ENCODE data around the gene EFNA4.

EFNA4 gene

GRCh38 chr1:155022927-155023236 lies 40.7 kb upstream of the EFNA4 start:
- Histone ChIP-seq H3K14ac (ENCODE audit: low read length) (no peak overlapping the region), H3K27ac (replicated peaks; ENCODE audit: low read length) (no peak overlapping the region), H3K23ac (ENCODE audit: low read depth, low read length, poor library complexity) (no peak overlapping the region), H3K36me3 (replicated peaks in 1 of 2; ENCODE audit: control insufficient read depth in 2 of 2, insufficient read depth in 2 of 2, low read length in 2 of 2) (no peaks in the 10 kb centered on the region), H3K27me3 (ENCODE audit: control insufficient read depth in 3 of 3, insufficient read depth in 3 of 3, low read depth in 1 of 3, low read length in 3 of 3) (no peaks in the 10 kb centered on the region), H3K79me1 (ENCODE audit: low read depth, low read length) (no peaks in the 10 kb centered on the region), H3K18ac (ENCODE audit: low read length) (no peak overlapping the region), H2BK15ac (ENCODE audit: low read length) (no peak overlapping the region), H3K4me3 (ENCODE audit: low read length in 2 of 2) (no peak overlapping the region), H2BK12ac (ENCODE audit: low read length) (no peak overlapping the region), H2AK5ac (ENCODE audit: low read depth, low read length) (peak overlapping the region; percentile 54), H3K4me2 (ENCODE audit: insufficient read depth, low read length, poor library complexity, severe bottlenecking) (no peak overlapping the region), H2AFZ (ENCODE audit: low read length) (no peak overlapping the region), H3K9me3 (replicated peaks in 1 of 2; ENCODE audit: control insufficient read depth in 2 of 2, insufficient read depth in 1 of 2, low read depth in 1 of 2, low read length in 2 of 2) (no peaks in the 10 kb centered on the region), H3K9ac (ENCODE audit: low read depth, low read length, poor library complexity) (no peak overlapping the region), H4K91ac (ENCODE audit: low read depth, low read length, poor library complexity) (no peak overlapping the region), H3K4ac (ENCODE audit: low read length) (no peak overlapping the region), H2BK5ac (ENCODE audit: low read length) (no peak overlapping the region), H2BK120ac (ENCODE audit: low read depth, low read length) (no peak overlapping the region), H4K8ac (ENCODE audit: low read depth, low read length) (no peak overlapping the region), H3K4me1 (ENCODE audit: control insufficient read depth in 2 of 2, insufficient read depth in 1 of 2, low read depth in 1 of 2, low read length in 2 of 2) (peaks cover 17 to 18% of the 10 kb centered on the region in 2 donors)
- WGBS, 2 donors (ENCODE audit: extremely low coverage in 2 of 2, insufficient read length in 2 of 2, insufficient replicate concordance in 1 of 2): no CpG with 5 or more reads among the region's 4 CpGs
- no peak for DNase-seq (ENCODE audit: low spot score)

- no peak overlapping the region for H3K4me3 ChIP-seq (ENCODE audit: low read length in 2 of 2)
- H3K4ac ChIP-seq (ENCODE audit: low read length): no peak overlapping the region
- no peak overlapping the region for H2BK5ac ChIP-seq (ENCODE audit: low read length)
- no peak overlapping the region for H3K23ac ChIP-seq (ENCODE audit: low read depth, low read length, poor library complexity)
- no peak overlapping the region for H4K8ac ChIP-seq (ENCODE audit: low read depth, low read length)
- DNase-seq (ENCODE audit: low spot score): no peak
- no peak overlapping the region for H3K18ac ChIP-seq (ENCODE audit: low read length)
- H2BK15ac ChIP-seq (ENCODE audit: low read length): no peak overlapping the region
- no peak overlapping the region for H2AFZ ChIP-seq (ENCODE audit: low read length)
- H3K4me2 ChIP-seq (ENCODE audit: insufficient read depth, low read length, poor library complexity, severe bottlenecking): no peak overlapping the region
- no peaks in the 10 kb centered on the region for H3K27me3 ChIP-seq (ENCODE audit: control insufficient read depth in 3 of 3, insufficient read depth in 3 of 3, low read depth in 1 of 3, low read length in 3 of 3)
- no peak overlapping the region for H3K9ac ChIP-seq (ENCODE audit: low read depth, low read length, poor library complexity)
- peak overlapping the region; percentile 25 for H3K14ac ChIP-seq (ENCODE audit: low read length)
- no CpG with 5 or more reads among the region's 5 CpGs for WGBS, 2 donors (ENCODE audit: extremely low coverage in 2 of 2, insufficient read length in 2 of 2, insufficient replicate concordance in 1 of 2)
- no peak overlapping the region for H3K27ac ChIP-seq (replicated peaks; ENCODE audit: low read length)
- H3K79me1 ChIP-seq (ENCODE audit: low read depth, low read length): no peaks in the 10 kb centered on the region
- H2BK12ac ChIP-seq (ENCODE audit: low read length): no peak overlapping the region
- H2AK5ac ChIP-seq (ENCODE audit: low read depth, low read length): no peak overlapping the region
- no peaks in the 10 kb centered on the region for H3K36me3 ChIP-seq (replicated peaks in 1 of 2; ENCODE audit: control insufficient read depth in 2 of 2, insufficient read depth in 2 of 2, low read length in 2 of 2)
- peaks cover 13 to 14% of the 10 kb centered on the region in 2 donors for H3K4me1 ChIP-seq (ENCODE audit: control insufficient read depth in 2 of 2, insufficient read depth in 1 of 2, low read depth in 1 of 2, low read length in 2 of 2)
- no peaks in the 10 kb centered on the region for H3K9me3 ChIP-seq (replicated peaks in 1 of 2; ENCODE audit: control insufficient read depth in 2 of 2, insufficient read depth in 1 of 2, low read depth in 1 of 2, low read length in 2 of 2)
- H2BK120ac ChIP-seq (ENCODE audit: low read depth, low read length): no peak overlapping the region
- H4K91ac ChIP-seq (ENCODE audit: low read depth, low read length, poor library complexity): no peak overlapping the region
Observed at GRCh38 chr1:155023627-155024026, 39.9 kb upstream of the EFNA4 start.

- Histone ChIP-seq H3K4me3 (ENCODE audit: low read length in 2 of 2) (no peak overlapping the region), H3K14ac (ENCODE audit: low read length) (no peak overlapping the region), H3K4me1 (ENCODE audit: control insufficient read depth in 2 of 2, insufficient read depth in 1 of 2, low read depth in 1 of 2, low read length in 2 of 2) (peaks cover 6 to 7% of the 10 kb centered on the region in 2 donors), H4K91ac (ENCODE audit: low read depth, low read length, poor library complexity) (no peak overlapping the region), H3K4ac (ENCODE audit: low read length) (no peak overlapping the region), H3K79me1 (ENCODE audit: low read depth, low read length) (no peaks in the 10 kb centered on the region), H3K36me3 (replicated peaks in 1 of 2; ENCODE audit: control insufficient read depth in 2 of 2, insufficient read depth in 2 of 2, low read length in 2 of 2) (no peaks in the 10 kb centered on the region), H3K4me2 (ENCODE audit: insufficient read depth, low read length, poor library complexity, severe bottlenecking) (no peak overlapping the region), H4K8ac (ENCODE audit: low read depth, low read length) (no peak overlapping the region), H3K9ac (ENCODE audit: low read depth, low read length, poor library complexity) (no peak overlapping the region), H2BK15ac (ENCODE audit: low read length) (no peak overlapping the region), H3K23ac (ENCODE audit: low read depth, low read length, poor library complexity) (no peak overlapping the region), H2BK12ac (ENCODE audit: low read length) (no peak overlapping the region), H3K27ac (replicated peaks; ENCODE audit: low read length) (no peak overlapping the region), H3K9me3 (replicated peaks in 1 of 2; ENCODE audit: control insufficient read depth in 2 of 2, insufficient read depth in 1 of 2, low read depth in 1 of 2, low read length in 2 of 2) (no peaks in the 10 kb centered on the region), H2BK120ac (ENCODE audit: low read depth, low read length) (no peak overlapping the region), H3K27me3 (ENCODE audit: control insufficient read depth in 3 of 3, insufficient read depth in 3 of 3, low read depth in 1 of 3, low read length in 3 of 3) (no peaks in the 10 kb centered on the region), H2BK5ac (ENCODE audit: low read length) (no peak overlapping the region), H2AFZ (ENCODE audit: low read length) (no peak overlapping the region), H3K18ac (ENCODE audit: low read length) (no peak overlapping the region), H2AK5ac (ENCODE audit: low read depth, low read length) (no peak overlapping the region)
- WGBS, 2 donors (ENCODE audit: extremely low coverage in 2 of 2, insufficient read length in 2 of 2, insufficient replicate concordance in 1 of 2): no CpG with 5 or more reads among the region's 9 CpGs
- no peak for DNase-seq (ENCODE audit: low spot score)
Observed at GRCh38 chr1:155024315-155024714, 39.2 kb upstream of the EFNA4 start.

- H3K79me1 ChIP-seq (ENCODE audit: low read depth, low read length): no peaks in the 10 kb centered on the region
- no peak overlapping the region for H2BK5ac ChIP-seq (ENCODE audit: low read length)
- H3K4me1 ChIP-seq (ENCODE audit: control insufficient read depth in 2 of 2, insufficient read depth in 1 of 2, low read depth in 1 of 2, low read length in 2 of 2): no peaks in the 10 kb centered on the region
- no peak overlapping the region for H3K4ac ChIP-seq (ENCODE audit: low read length)
- H3K27ac ChIP-seq (replicated peaks; ENCODE audit: low read length): no peak overlapping the region
- H3K27me3 ChIP-seq (ENCODE audit: control insufficient read depth in 3 of 3, insufficient read depth in 3 of 3, low read depth in 1 of 3, low read length in 3 of 3): no peaks in the 10 kb centered on the region
- no peak overlapping the region for H4K8ac ChIP-seq (ENCODE audit: low read depth, low read length)
- no peak overlapping the region for H3K4me3 ChIP-seq (ENCODE audit: low read length in 2 of 2)
- no peak overlapping the region for H3K4me2 ChIP-seq (ENCODE audit: insufficient read depth, low read length, poor library complexity, severe bottlenecking)
- H3K18ac ChIP-seq (ENCODE audit: low read length): no peak overlapping the region
- peak overlapping the region; percentile 9 for H4K91ac ChIP-seq (ENCODE audit: low read depth, low read length, poor library complexity)
- no CpG with 5 or more reads among the region's 9 CpGs for WGBS, 2 donors (ENCODE audit: extremely low coverage in 2 of 2, insufficient read length in 2 of 2, insufficient replicate concordance in 1 of 2)
- H2BK12ac ChIP-seq (ENCODE audit: low read length): peak overlapping the region; percentile 82
- H2BK15ac ChIP-seq (ENCODE audit: low read length): no peak overlapping the region
- H3K36me3 ChIP-seq (replicated peaks in 1 of 2; ENCODE audit: control insufficient read depth in 2 of 2, insufficient read depth in 2 of 2, low read length in 2 of 2): no peaks in the 10 kb centered on the region
- peak overlapping the region; percentile 79 for H2AK5ac ChIP-seq (ENCODE audit: low read depth, low read length)
- DNase-seq (ENCODE audit: low spot score): no peak
- no peak overlapping the region for H3K23ac ChIP-seq (ENCODE audit: low read depth, low read length, poor library complexity)
- H3K14ac ChIP-seq (ENCODE audit: low read length): no peak overlapping the region
- no peaks in the 10 kb centered on the region for H3K9me3 ChIP-seq (replicated peaks in 1 of 2; ENCODE audit: control insufficient read depth in 2 of 2, insufficient read depth in 1 of 2, low read depth in 1 of 2, low read length in 2 of 2)
- H3K9ac ChIP-seq (ENCODE audit: low read depth, low read length, poor library complexity): peak overlapping the region; percentile 78
- H2AFZ ChIP-seq (ENCODE audit: low read length): no peak overlapping the region
- no peak overlapping the region for H2BK120ac ChIP-seq (ENCODE audit: low read depth, low read length)
Observed at GRCh38 chr1:155026154-155026553, 37.4 kb upstream of the EFNA4 start.
